Gastrocnemius medialis (tissue), 4 donors: ENCODE data around the gene UBAP2. TPM values are rescaled to one million over a fixed set of nuclear protein-coding genes. Genes with fewer than 3 reads are reported as not detected.

ENCODE experiments used
- ATAC-seq, 2 donors: fragments of 150-250 bp; one replicate each; pipeline ENCODE4 v1.9.1; 2016
- DNase-seq, 2 donors: peaks; one replicate each; pipeline ENCODE4 v3.0.0-alpha.2; 2019
- H3K27ac ChIP-seq, 4 donors: fragments of 200-600 bp; sonication (generic); 1 replicate in 1 of 4; 2 replicates in 3 of 4; pipeline ENCODE4 v1.5.1; 2016 to 2018; ENCODE audit warnings: mild to moderate bottlenecking in 2 of 4, moderate library complexity in 1 of 4
- H3K27me3 ChIP-seq, 3 donors: fragments of 200-600 bp; sonication (generic) in 2 of 3; 1 replicate in 1 of 3; 2 replicates in 2 of 3; pipeline versions ENCODE4 v1.5.1 to v1.6.0; 2016 to 2019; ENCODE audit warnings: mild to moderate bottlenecking in 1 of 3, moderate library complexity in 1 of 3
- H3K36me3 ChIP-seq, 2 donors: fragments of 200-600 bp; sonication (generic) in 1 of 2; one replicate each; pipeline ENCODE4 v1.5.1; 2017 to 2018
- H3K4me1 ChIP-seq, 2 donors: fragments of 200-600 bp; sonication (generic) in 1 of 2; one replicate each; pipeline ENCODE4 v1.5.1; 2016 to 2017; ENCODE audit warnings: mild to moderate bottlenecking in 2 of 2
- H3K4me3 ChIP-seq, 4 donors: fragments of 200-600 bp; sonication (generic) in 3 of 4; 1 replicate in 1 of 4; 2 replicates in 3 of 4; pipeline ENCODE4 v1.5.1; 2016 to 2019; ENCODE audit warnings: mild to moderate bottlenecking in 2 of 4
- H3K9me3 ChIP-seq, 3 donors: fragments of 200-600 bp; sonication (generic) in 2 of 3; 1 replicate in 1 of 3; 2 replicates in 2 of 3; pipeline ENCODE4 v1.5.1; 2016 to 2019
- CTCF ChIP-seq, 5 experiments: fragments of 450-650 bp in 3 of 5; fragments of 200-600 bp in 2 of 5; sonication (generic) in 2 of 5; IDR thresholded peaks in 4 of 5; conservative IDR thresholded peaks in 1 of 5; 1 replicate in 4 of 5; 2 replicates in 1 of 5; pipeline ENCODE4 v1.5.1; 2016 to 2019; ENCODE audit warnings: antibody characterized with exemption in 5 of 5, mild to moderate bottlenecking in 3 of 5, moderate library complexity in 3 of 5
- POLR2A ChIP-seq, 2 donors: fragments of 450-650 bp; IDR thresholded peaks; one replicate each; pipeline ENCODE4 v1.6.1; 2017; ENCODE audit warnings: antibody characterized with exemption in 2 of 2, mild to moderate bottlenecking in 2 of 2, moderate library complexity in 2 of 2
- in situ Hi-C, 4 donors: fragments of 200-750 bp; cut with MboI; loops; one replicate each; pipeline versions ENCODE4 v1.15.0 to v1.8.0; 2017; ENCODE audit warnings: low sequenced_read_pairs in 4 of 4
- intact Hi-C: fragments of 100-400 bp; cut with DNase I; formaldehyde crosslinking; loops from one replicate; pipeline ENCODE4 v1.15.1; 2023; ENCODE audit warnings: low total_unique reads
- total RNA-seq, 4 donors: library from RNA; depleted of rRNA; stranded (reverse); fragments of >200 nt; gene quantifications; one replicate each; pipeline versions ENCODE4 v1.1.0 to v1.2.3, GENCODE V29; 2016

Gene UBAP2
- total RNA-seq, 4 donors from 2014 or later = 14.6 to 26.6 (median 20.9) TPM

DNA sequence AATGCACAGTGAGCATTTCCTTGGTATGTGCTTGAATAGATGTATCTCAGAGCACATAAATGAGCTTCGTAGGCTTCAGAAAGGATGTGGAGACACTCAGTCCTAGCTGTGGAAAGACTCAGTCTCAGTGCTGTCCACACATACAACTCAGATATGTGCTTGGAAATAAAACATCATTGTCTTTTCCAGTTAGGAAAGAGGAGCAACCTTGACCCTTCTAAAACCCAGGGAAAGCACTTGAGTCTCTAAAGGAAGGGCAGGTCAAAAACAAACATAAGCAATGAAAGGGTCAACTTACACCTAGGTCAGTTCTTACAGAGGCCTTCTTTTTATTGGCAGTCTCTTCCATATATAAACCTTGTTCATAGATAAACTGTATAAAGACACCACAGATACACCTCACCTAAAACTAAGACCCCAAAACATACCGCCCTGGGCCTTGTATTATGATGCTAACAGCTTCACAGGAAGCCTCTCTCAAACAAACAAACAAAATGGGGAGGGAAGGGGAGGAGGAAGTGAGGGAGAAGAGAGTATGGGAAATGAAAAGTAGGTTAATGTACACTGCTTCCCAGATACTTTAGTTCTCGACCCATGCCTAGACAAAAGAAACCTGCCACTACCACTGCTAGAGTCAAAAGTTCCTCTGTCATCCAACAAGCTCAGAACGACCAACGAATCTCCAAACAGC is 114.4 kb downstream of the UBAP2 start:
- H3K4me1 ChIP-seq = no peaks in the 10 kb centered on the region
- H3K27me3 ChIP-seq = no peaks in the 10 kb centered on the region
- H3K4me3 ChIP-seq = no peak overlapping the region
- H3K9me3 ChIP-seq = no peaks in the 10 kb centered on the region
- ATAC-seq (no peak), DNase-seq (no peak)
- TF ChIP-seq POLR2A (IDR thresholded peaks at IDR 0.05) = no peak
- no peak for TF ChIP-seq CTCF (IDR thresholded peaks at IDR 0.05 in 4 of 5, conservative IDR thresholded peaks at IDR 0.05 in 1 of 5)
- H3K27ac ChIP-seq = no peak overlapping the region
- intact Hi-C loops (no loop called here), in situ Hi-C loops (loop anchor here in 1 of 4 donors (25.0 kb wide), 1 partner anchor 128 kb away; no protein-coding TSS in a partner anchor)
- peaks cover 0 to 63% of the 10 kb centered on the region in 2 donors for H3K36me3 ChIP-seq

DNA sequence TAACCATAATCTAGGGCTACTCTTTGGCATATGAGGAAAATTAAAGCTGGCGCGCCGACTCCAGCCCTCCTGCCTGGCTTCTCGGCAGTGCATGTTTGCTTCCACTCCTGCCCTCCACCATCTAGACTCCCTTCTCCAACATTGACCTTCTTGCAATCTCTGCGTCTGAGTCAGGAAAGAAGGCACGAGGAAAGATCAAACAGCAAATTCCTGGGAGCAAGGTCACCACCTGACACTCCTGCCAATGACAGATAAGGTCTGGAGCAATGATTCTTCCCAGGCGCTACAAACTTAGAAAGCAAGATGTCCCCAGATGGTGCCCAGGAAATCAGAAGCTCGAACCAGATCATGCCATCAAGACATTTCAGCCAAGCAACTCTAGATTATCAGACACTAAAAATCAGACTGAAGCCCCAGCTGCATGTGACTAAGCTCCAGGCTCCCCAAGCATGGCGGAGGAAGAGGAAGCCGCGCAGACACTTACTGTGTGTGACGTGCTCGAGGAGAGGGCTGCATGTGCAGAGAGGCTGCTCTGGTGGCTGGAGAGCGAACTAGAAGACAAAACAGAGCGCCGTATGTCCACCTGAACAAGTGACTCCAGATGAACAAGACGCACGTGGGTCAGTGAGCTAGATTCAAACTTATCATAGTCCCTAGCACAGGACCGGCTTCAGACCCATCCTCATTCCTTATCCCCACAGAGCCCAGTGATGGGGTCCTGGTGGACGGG is 116.4 kb downstream of the UBAP2 start:
- intact Hi-C loops = no loop called here
- no peak overlapping the region for H3K4me3 ChIP-seq
- H3K4me1 ChIP-seq = no peaks in the 10 kb centered on the region
- ATAC-seq (peak; percentile 21 to 25), DNase-seq (no peak)
- in situ Hi-C loops = loop anchor here in 1 of 4 donors (25.0 kb wide), 1 partner anchor 130 kb away; no protein-coding TSS in a partner anchor
- TF ChIP-seq POLR2A (IDR thresholded peaks at IDR 0.05) (no peak), CTCF (IDR thresholded peaks at IDR 0.05 in 4 of 5, conservative IDR thresholded peaks at IDR 0.05 in 1 of 5) (no peak)
- no peak overlapping the region for H3K27ac ChIP-seq
- H3K36me3 ChIP-seq = peaks cover 0 to 75% of the 10 kb centered on the region in 2 donors
- H3K27me3 ChIP-seq = no peaks in the 10 kb centered on the region
- no peaks in the 10 kb centered on the region for H3K9me3 ChIP-seq

- H3K36me3 ChIP-seq = peaks cover 0 to 84% of the 10 kb centered on the region in 2 donors
- in situ Hi-C loops = loop anchor here in 1 of 4 donors (25.0 kb wide), 1 partner anchor 131 kb away; no protein-coding TSS in a partner anchor
- H3K27ac ChIP-seq = no peak overlapping the region
- no peaks in the 10 kb centered on the region for H3K9me3 ChIP-seq
- intact Hi-C loops = no loop called here
- H3K27me3 ChIP-seq = no peaks in the 10 kb centered on the region
- no peak overlapping the region for H3K4me3 ChIP-seq
- ATAC-seq = no peak
- no peak for DNase-seq
- TF ChIP-seq CTCF (IDR thresholded peaks at IDR 0.05 in 4 of 5, conservative IDR thresholded peaks at IDR 0.05 in 1 of 5) (no peak), POLR2A (IDR thresholded peaks at IDR 0.05) (no peak)
- no peaks in the 10 kb centered on the region for H3K4me1 ChIP-seq
These were observed 117.4 kb downstream of the UBAP2 start for GRCh38 chr9:33931326-33931725.

DNA sequence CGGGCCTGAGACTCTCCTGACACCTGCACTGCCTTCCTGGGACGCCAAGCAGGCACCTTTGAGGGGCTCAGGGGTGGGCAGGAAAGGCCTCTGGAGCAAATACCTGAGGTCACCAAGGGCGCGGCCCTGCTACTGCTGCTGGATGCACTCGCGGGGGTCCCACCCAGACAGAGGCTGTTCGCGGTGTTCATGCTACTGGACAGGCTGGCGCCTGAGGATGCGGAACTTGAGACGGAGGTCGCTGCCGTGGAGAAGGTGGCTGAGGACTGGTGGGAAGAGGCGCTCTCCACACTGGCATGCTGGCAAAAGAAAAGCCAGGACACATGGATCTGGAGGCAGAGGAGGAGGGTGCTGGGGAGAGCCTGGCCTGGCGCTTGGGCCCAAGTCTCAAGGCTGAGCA is 121.0 kb downstream of the UBAP2 start:
- TF ChIP-seq CTCF (IDR thresholded peaks at IDR 0.05 in 4 of 5, conservative IDR thresholded peaks at IDR 0.05 in 1 of 5) (no peak), POLR2A (IDR thresholded peaks at IDR 0.05) (no peak)
- DNase-seq (no peak), ATAC-seq (no peak)
- intact Hi-C loops (no loop called here), in situ Hi-C loops (loop anchor here in 1 of 4 donors (25.0 kb wide), 1 partner anchor 135 kb away; no protein-coding TSS in a partner anchor)
- H3K36me3 ChIP-seq = peaks cover 0 to 65% of the 10 kb centered on the region in 2 donors
- H3K9me3 ChIP-seq = no peaks in the 10 kb centered on the region
- no peak overlapping the region for H3K4me3 ChIP-seq
- peaks cover 7 to 19% of the 10 kb centered on the region in 2 donors for H3K4me1 ChIP-seq
- H3K27ac ChIP-seq = no peak overlapping the region
- no peaks in the 10 kb centered on the region for H3K27me3 ChIP-seq
